Caco-2 (cell line): ENCODE results near the gene IFT81. TPM values are rescaled to one million over a fixed set of nuclear protein-coding genes. Genes with fewer than 3 reads are reported as not detected.

Experiments used
- BruUV-seq: library from RNA; stranded (reverse); fragments of 400-500 nt; replicated peaks from 2 replicates; lab custom pipeline; 2021; lab: Mats Ljungman, UMichigan
- CTCF ChIA-PET: fragments of 300-600 bp; sonication (Branson Sonifier 250); formaldehyde crosslinking; loops from one replicate; lab custom pipeline; 2022; ENCODE audit warnings: antibody characterized with exemption; lab: Charles Lee
- POLR2A ChIA-PET: fragments of 300-600 bp; sonication (Branson Sonifier 250); formaldehyde crosslinking; loops from one replicate; lab custom pipeline; 2022; ENCODE audit warnings: antibody characterized with exemption; lab: Charles Lee
- DNase-seq, 2 experiments: peaks; one replicate each; pipeline versions ENCODE4 v3.0.0 to v3.0.0-alpha.2; 2020 to 2022
- H3K27me3 ChIP-seq: replicated peaks from 2 replicates; pipeline ENCODE4 v1.6.0; 2011; ENCODE audit warnings: low read length; ENCODE audit not compliant: control insufficient read depth, insufficient read depth
- H3K36me3 ChIP-seq: 2 replicates; pipeline ENCODE4 v1.5.1; 2011; ENCODE audit warnings: low read length; ENCODE audit not compliant: control insufficient read depth, insufficient read depth
- H3K4me1 ChIP-seq: fragments of 250-450 bp; sonication (Bioruptor Pico); 2 replicates; pipeline ENCODE4 v1.5.1; 2020; ENCODE audit warnings: mild to moderate bottlenecking
- H3K4me3 ChIP-seq: 2 replicates; pipeline ENCODE4 v1.5.1; 2011; ENCODE audit warnings: low read depth, mild to moderate bottlenecking, control low read depth, low read length
- H3K9me3 ChIP-seq: fragments of 250-450 bp; sonication (Bioruptor Pico); 2 replicates; pipeline ENCODE4 v1.5.1; 2020; ENCODE audit warnings: mild to moderate bottlenecking, moderate library complexity
- H3K27ac Mint-ChIP-seq: one replicate; pipeline ENCODE4 v1.8.0; 2022; ENCODE audit warnings: mixed read lengths; ENCODE audit not compliant: unreplicated experiment
- H3K27me3 Mint-ChIP-seq: one replicate; pipeline ENCODE4 v1.8.0; 2022; ENCODE audit warnings: mixed read lengths; ENCODE audit not compliant: insufficient read depth, unreplicated experiment
- H3K36me3 Mint-ChIP-seq: one replicate; pipeline ENCODE4 v1.8.0; 2022; ENCODE audit warnings: mild to moderate bottlenecking, mixed read lengths; ENCODE audit not compliant: insufficient read depth, unreplicated experiment
- H3K4me1 Mint-ChIP-seq: one replicate; pipeline ENCODE4 v1.8.0; 2022; ENCODE audit warnings: low read depth, mixed read lengths; ENCODE audit not compliant: unreplicated experiment
- H3K4me3 Mint-ChIP-seq: one replicate; pipeline ENCODE4 v1.8.0; 2022; ENCODE audit warnings: mild to moderate bottlenecking, moderate library complexity, mixed read lengths; ENCODE audit not compliant: unreplicated experiment
- H3K9me3 Mint-ChIP-seq: one replicate; pipeline ENCODE4 v1.8.0; 2022; ENCODE audit warnings: mixed read lengths; ENCODE audit not compliant: unreplicated experiment
- CTCF ChIP-seq, 2 experiments: fragments of 200-600 bp in 1 of 2; IDR thresholded peaks; 1 replicate in 1 of 2; 2 replicates in 1 of 2; pipeline versions ENCODE4 v1.5.1 to v1.8.0; 2011 to 2022; ENCODE audit warnings: antibody characterized with exemption in 1 of 2, control low read depth in 1 of 2, inconsistent platforms in 1 of 2, low read depth in 1 of 2, low read length in 1 of 2, mild to moderate bottlenecking in 1 of 2, moderate library complexity in 1 of 2; ENCODE audit not compliant: insufficient read depth in 1 of 2, severe bottlenecking in 1 of 2, unreplicated experiment in 1 of 2
- intact Hi-C: fragments of 100-400 bp; cut with micrococcal nuclease; formaldehyde crosslinking; loops from one replicate; pipeline ENCODE4 v1.10.0; 2022; ENCODE audit not compliant: unreplicated experiment
- total RNA-seq: library from RNA; stranded (reverse); gene quantifications from 2 replicates; pipeline ENCODE4 v1.2.3, GENCODE V29; 2022

Gene IFT81
- total RNA-seq, 1 experiment from 2014 or later, result 5.9 TPM

DNA sequence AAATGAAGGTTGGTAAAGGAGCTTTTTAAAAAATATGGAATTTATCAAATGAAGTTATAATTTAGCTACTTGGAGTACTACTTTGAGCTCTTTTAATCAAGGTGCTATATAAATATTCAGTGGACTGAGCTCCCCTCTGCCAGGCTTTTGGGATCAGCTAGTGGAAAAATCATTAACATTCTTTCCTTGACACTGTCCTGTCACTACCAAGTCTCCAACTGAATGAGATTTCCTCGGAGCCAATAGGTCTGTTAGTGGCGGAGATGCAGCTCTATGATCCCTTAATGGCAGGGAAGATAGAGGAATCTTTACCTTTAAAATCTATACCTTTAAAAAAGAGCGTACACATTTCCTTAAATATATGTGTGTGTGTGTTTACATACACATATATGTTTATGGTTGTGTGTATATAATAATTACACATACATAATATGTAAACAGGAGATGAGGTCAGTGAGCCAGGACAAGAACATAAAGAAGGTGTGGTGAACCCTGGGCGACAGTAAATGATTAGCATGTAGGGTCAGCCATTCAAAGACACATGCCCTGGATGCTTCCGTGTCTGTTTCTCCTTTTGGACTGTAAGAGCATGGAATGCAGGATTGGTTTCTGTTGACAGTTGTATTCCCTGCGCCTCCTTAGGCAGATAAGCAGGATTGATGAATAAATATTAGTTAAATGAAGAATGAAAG, 109.2 kb downstream of the IFT81 start:
- H3K27me3 Mint-ChIP-seq, result no peaks in the 10 kb centered on the region
- H3K36me3 ChIP-seq, result no peaks in the 10 kb centered on the region
- H3K36me3 Mint-ChIP-seq, result no peaks in the 10 kb centered on the region
- DNase-seq, result peak; percentile 70 to 77
- TF ChIP-seq CTCF (IDR thresholded peaks at IDR 0.05; ENCODE audit: insufficient read depth in 1 of 2, low read depth in 1 of 2, low read length in 1 of 2, severe bottlenecking in 1 of 2, unreplicated experiment in 1 of 2), result no peak
- no peaks in the 10 kb centered on the region for H3K27me3 ChIP-seq
- peaks cover 22% of the 10 kb centered on the region for H3K4me1 ChIP-seq
- H3K27ac Mint-ChIP-seq, result peak overlapping the region; percentile 92
- intact Hi-C loops, result loop anchor here (1.0 to 5.0 kb wide), 2 partner anchors 14 to 49 kb away; partner anchors contain the start of gene ATP2A2
- no TSS peak for BruUV-seq
- POLR2A ChIA-PET, result interaction anchor here (0.5 kb wide), 1 partner anchor 109 kb away, joined by 3 read pairs; the partner anchor contains the start of gene IFT81
- no peaks in the 10 kb centered on the region for H3K9me3 Mint-ChIP-seq
- H3K4me3 Mint-ChIP-seq, result peak overlapping the region; percentile 66
- H3K4me3 ChIP-seq, result no peak overlapping the region
- peaks cover 20% of the 10 kb centered on the region for H3K4me1 Mint-ChIP-seq
- H3K9me3 ChIP-seq, result no peaks in the 10 kb centered on the region
- CTCF ChIA-PET, result interaction anchor here (0.7 to 1.0 kb wide), 2 partner anchors 14 to 47 kb away, joined by 3 to 4 read pairs; no protein-coding TSS in a partner anchor

GRCh38 chr12:110234331-110234751, 110.2 kb downstream of the IFT81 start:
- CTCF ChIA-PET, result no interaction called here
- BruUV-seq, result no TSS peak

GRCh38 chr12:110234755-110235154, 110.6 kb downstream of the IFT81 start:
- TF ChIP-seq CTCF (IDR thresholded peaks at IDR 0.05; ENCODE audit: insufficient read depth in 1 of 2, low read depth in 1 of 2, low read length in 1 of 2, severe bottlenecking in 1 of 2, unreplicated experiment in 1 of 2), result no peak
- Mint-ChIP-seq H3K36me3 (no peaks in the 10 kb centered on the region), H3K4me3 (no peak overlapping the region), H3K9me3 (no peaks in the 10 kb centered on the region), H3K4me1 (peaks cover 21% of the 10 kb centered on the region), H3K27ac (peak overlapping the region; percentile 46), H3K27me3 (no peaks in the 10 kb centered on the region)
- H3K27me3 ChIP-seq, result no peaks in the 10 kb centered on the region
- DNase-seq, result no peak
- H3K4me3 ChIP-seq, result no peak overlapping the region
- intact Hi-C loops, result loop anchor here (5.0 kb wide), 1 partner anchor 48 kb away; the partner anchor contains the start of gene ATP2A2
- H3K4me1 ChIP-seq, result peaks cover 22% of the 10 kb centered on the region
- H3K36me3 ChIP-seq, result no peaks in the 10 kb centered on the region
- POLR2A ChIA-PET, result no interaction called here
- H3K9me3 ChIP-seq, result no peaks in the 10 kb centered on the region
- CTCF ChIA-PET, result no interaction called here
- BruUV-seq, result no TSS peak

More at GRCh38 chr12:110234331-110234751, 110.2 kb downstream of the IFT81 start:
- no peaks in the 10 kb centered on the region for H3K9me3 Mint-ChIP-seq
- H3K27me3 Mint-ChIP-seq, result no peaks in the 10 kb centered on the region
- no peaks in the 10 kb centered on the region for H3K9me3 ChIP-seq
- no peaks in the 10 kb centered on the region for H3K27me3 ChIP-seq
- peaks cover 20% of the 10 kb centered on the region for H3K4me1 Mint-ChIP-seq
- H3K4me3 Mint-ChIP-seq, result no peak overlapping the region
- no peak overlapping the region for H3K4me3 ChIP-seq
- no peak for TF ChIP-seq CTCF (IDR thresholded peaks at IDR 0.05; ENCODE audit: insufficient read depth in 1 of 2, low read depth in 1 of 2, low read length in 1 of 2, severe bottlenecking in 1 of 2, unreplicated experiment in 1 of 2)
- peaks cover 22% of the 10 kb centered on the region for H3K4me1 ChIP-seq
- no peaks in the 10 kb centered on the region for H3K36me3 ChIP-seq
- intact Hi-C loops, result loop anchor here (5.0 kb wide), 1 partner anchor 48 kb away; the partner anchor contains the start of gene ATP2A2
- POLR2A ChIA-PET, result no interaction called here
- H3K36me3 Mint-ChIP-seq, result no peaks in the 10 kb centered on the region
- no peak overlapping the region for H3K27ac Mint-ChIP-seq
- DNase-seq, result no peak
